Stimulated activated CD4-positive, alpha-beta T cell treated with anti-CD3 and anti-CD28 coated beads, Interleukin-4, amount 100 ng/mL, for 48 hours (primary cell): ENCODE measurements around the gene BMP6.
"Not testable (repeated sequence)": the region's sequence is repeated elsewhere in the genome, so short reads cannot be mapped to it uniquely, and the experiment has no call there.

Experiments
- DNase-seq, 2 donors: peaks; one replicate each; pipeline ENCODE4 v3.0.0-alpha.2; 2020; ENCODE audit warnings: low read depth in 2 of 2

BMP6 gene

DNA sequence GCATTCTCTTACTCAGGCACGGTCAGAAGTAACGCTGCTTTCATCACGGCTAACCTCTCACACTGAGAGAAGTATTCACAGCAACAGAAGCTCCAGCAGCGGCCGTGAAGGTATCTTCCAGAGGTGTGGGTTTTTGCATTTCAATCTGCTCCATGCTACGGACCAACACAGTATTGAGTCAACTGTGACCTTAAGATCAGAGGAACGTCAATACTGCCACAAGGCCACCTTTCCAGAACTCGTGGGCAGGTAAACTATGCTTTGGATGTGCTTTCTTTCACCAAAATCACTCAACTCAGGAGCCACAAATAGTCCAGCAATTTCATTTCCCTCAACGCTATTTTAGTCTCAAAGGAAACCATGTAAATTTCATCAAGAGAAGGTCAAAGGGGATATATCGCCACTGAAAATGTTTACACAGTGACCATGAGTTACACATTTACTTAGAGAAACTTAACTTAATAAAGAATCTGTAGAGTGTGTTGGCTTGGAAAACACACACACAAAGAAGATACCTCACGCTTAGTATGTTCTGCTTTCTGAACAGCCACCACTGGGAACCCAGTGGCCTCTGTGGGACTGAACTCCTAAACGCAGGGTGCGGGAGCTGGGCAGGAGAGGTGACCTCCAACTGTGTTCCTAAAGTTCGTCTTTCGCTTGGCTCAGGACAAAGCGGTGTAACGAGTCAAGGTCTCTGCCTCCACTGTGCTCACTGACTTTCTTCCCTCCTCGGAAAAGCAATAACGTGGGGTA lies 156.8 kb downstream of the BMP6 start:
- DNase-seq, result no peak

DNA sequence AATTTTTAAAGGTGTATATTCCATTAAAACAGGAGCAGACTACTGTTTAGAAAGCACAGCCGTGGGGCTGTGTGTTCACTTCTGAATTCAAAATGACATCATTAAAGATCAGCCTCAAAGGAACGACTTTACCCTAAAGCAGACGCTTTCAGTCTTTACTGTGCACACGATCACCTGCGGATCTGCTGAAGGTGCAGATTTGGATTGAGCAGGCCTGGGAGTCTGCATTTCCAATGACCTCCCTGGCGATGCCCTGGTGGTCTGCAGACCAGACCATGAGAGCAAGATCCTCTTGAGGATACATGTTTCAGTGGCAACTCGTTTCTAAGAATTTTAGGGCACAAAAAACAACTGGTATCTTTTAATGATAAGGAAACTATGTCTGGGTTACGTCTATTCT lies 157.5 kb downstream of the BMP6 start:
- no peak for DNase-seq

DNA sequence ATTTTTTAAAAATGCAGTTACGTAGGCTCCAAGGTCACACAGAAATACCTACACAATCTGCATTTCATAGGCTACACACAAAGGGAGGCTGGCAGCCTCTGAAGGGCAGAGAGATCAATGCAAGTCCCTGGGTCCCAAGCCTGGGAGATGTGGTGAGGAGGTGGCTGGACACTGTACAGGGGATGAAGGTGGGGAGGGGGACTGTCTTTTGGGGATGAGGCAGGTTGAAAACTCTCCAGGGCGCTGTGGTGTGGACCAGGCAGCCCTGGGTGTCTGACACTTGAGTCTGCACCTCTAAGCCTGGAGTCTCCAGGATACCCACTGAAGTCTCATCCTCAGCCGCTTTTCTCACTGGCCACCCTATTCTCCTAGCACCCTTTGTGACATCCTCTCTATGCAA lies 160.2 kb downstream of the BMP6 start:
- no peak for DNase-seq

DNA sequence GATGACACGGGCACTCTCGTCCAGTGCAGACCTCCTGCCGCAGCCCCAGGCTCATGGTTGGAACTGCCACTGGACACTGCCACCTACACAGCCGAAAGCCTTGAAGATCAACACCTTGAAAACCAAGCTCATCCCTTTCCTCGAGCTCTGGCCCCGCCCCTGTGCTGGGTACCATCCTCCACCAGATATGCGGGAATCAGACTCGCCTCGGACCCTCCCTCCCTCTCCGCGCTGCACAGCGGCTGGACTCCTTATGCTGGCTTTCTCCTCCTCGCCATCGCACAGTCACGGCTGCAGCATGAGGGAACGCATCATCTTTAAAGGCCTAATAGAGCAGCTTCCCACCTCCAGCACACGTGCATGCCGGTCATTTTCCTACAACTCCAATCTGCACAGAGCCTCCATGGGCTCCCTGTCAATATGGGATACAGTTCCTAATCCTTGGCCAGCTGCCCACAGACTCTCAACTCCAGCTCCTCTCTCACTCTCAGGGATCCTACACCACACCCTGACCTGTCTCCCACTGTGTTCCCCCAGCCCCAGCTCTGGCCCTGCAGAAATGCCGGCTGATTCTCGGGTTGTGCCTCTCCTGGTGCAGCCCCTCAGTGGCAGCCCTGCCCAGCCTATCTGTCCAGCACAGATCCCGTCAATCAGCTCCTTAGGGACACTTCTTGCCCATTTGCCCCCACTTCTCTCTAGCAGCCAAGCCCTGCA lies 161.5 kb downstream of the BMP6 start:
- no peak for DNase-seq

DNA sequence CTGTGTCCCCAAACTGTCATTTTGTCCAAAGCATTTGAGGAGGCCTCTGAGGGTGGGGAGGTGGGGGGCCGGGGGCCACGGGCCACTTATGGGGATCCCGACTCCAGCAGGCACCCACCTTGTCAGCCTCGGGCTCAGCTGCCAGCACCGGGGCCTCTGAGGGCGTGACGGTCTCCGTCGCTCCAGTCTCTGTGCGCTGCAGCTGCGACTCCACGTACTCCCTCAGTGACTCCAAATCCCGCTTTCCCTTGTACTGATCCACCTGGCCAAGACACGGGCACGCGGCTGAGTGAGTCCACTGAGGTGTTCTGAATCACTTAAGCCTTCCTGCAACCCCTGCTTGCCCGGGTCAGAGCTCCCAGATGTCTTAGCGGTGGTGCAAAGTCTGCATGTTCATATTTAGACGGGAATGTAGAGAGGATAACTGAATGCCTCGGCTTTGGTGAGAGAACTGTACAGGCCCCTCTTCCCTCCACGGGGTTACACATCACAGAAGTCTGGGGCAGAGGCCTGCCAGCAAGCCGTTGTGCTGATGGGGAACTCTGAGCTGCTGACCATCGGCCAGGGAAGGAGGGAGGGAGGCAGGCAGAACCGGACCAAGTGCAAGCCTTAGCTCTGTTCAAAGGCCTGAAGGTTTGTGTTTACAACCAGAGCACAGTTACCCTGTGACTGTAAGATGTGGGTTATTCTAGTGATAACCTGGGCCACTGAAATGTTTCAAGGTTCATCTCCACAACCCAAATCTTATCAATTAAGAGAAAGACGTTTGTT lies 162.9 kb downstream of the BMP6 start:
- DNase-seq, result no peak

DNA sequence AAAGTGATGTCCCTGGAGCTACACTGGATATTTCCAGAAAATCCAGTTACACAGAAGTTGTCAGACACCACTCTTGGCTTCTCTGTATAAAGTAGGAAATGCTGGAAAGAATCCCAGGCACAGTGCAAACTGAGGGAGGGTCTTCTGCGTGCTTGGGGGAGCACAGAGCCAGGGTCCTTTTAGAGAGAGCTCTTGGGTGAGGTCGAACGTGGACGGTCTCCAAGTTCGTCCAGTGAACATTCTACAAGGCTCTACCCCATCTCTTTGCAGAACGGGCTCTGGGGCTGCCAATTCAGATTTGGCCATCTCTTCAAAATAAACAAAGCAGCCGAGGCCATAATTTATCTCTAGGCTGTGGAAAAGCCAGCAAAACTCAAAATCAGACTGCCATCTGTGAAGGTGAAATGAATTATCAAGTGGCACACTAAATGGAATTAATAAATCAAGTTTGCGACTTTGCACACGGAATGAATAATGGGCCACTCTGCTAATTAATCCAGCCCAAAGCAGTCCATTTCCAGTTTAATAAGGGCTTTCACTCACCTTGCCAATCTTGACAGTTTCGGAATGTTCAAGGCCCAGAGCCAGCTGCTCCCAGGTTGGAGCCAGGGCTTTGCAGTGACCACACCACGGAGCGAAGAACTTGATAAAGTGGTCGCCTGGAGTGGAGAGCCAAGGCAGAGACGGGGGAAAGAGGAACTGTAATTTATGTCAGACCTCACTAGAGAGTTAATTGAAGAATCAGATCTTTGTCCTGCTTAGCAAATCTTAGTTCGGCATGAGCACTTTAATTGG lies 165.4 kb downstream of the BMP6 start:
- no peak for DNase-seq

DNA sequence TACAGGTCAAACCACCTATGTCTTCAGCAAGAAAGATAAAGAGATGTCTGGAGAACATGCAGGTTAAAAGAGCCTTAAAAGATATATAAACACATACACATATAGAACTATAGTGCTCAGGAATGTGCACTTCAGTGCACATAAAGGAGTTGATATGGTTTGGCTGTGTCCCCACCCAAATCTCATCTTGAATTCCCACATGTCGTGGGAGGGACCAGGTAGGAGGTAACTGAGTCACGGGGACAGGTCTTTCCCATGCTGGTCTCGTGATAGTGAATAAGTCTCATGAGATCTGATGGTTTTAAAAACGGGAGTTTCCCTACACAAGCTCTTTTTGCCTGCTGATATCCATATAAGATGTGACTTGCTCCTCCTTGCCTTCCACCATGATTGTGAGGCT lies 166.5 kb downstream of the BMP6 start:
- DNase-seq, result not testable (repeated sequence)

DNA sequence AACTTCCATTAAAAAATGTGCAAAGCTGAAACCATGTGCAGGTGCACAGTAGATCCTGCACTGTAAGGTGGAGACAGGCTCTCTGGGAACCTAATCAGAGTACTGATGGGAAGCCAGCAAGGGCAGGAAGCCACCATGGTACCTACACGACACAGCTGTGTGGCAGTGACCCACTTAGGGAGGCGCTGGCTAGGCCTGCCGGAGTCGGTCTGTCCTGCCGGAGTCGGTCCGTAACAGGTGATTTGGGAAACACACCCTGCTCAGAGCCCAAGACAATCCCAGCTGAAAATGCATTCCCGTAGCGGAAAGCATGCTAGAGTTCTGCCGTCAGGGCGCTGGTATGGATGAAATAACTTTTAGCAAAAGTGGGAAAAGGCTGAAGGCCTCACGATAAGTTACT lies 167.4 kb downstream of the BMP6 start:
- no peak for DNase-seq

DNA sequence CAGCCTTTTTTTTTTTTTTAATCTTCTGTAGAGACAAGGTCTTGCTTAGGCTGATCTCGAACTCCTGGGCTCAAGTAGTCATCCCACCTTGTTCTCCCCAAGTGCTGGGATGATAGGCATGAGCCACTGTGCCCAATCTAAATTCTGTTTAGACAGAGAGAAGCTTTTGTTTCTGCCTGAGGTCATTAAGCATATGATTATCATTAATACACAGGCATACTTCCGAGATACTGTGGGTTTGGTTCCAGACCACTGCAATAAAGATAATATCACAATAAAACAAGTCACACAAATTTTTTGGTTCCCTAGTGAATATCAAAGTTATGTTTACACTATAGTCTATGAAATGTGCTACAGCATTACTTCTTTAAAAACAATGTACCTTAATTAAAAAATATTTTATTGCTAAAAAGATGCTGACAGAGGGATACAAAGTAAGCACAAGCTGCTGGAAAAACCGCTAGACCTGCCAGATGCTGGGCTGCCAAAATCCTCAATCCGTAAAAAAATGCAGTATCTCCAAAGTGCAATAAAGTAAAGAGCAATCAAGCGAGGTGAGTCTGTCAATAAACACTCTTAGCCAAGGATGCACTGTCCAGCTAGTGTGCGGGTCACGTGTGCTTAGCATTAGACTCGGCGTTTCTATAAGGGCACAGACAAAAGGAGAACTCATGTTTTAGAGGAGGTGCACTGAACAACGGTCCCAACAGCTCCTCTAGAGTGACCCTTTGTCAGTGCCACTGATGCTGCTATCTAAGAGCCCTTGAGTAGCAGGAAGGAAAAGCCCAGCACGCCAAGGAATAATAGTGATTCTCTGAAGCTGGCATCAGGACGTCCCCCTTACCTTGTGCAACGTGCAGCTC lies 168.6 kb downstream of the BMP6 start:
- DNase-seq, result no peak

DNA sequence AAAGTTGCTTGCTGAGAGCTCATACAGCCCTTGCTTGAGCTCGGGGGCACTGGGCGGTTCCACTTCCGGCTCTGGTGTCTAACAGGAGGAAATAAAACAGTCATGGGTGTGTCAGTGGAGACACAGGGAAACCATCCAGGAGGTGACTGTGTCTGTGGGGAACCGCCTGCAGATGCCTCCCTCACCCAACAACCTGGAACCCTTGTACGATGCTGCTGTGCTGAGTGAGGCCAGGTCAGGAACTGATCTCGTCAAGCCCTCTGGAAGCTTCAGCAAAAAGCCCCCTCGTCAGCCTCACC lies 169.2 kb downstream of the BMP6 start:
- no peak for DNase-seq

DNA sequence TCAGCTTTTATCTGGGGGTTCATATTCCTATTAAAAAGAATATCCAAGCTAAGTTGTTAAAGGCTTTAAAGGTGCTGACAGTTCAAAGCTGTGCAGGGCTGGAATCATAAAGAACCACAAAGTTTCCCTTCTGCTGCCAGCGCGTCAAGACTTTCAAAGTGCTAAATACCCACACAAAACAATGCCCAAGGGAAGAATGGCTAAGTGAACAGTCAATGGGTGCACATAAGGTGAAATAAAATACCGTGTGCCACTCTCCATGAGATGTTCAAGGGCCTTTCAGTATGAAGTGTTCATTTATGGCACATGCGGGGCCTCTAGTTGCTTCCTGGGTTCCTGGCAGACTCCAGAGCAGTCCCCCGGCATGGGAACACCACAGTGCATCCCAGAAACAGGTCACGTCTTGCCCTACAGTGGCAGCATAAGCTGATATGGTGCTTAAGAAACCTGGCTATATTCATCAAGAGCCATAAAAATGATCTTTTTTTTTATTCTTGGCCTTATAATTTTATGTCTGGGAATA lies 170.6 kb downstream of the BMP6 start:
- DNase-seq, result no peak

DNA sequence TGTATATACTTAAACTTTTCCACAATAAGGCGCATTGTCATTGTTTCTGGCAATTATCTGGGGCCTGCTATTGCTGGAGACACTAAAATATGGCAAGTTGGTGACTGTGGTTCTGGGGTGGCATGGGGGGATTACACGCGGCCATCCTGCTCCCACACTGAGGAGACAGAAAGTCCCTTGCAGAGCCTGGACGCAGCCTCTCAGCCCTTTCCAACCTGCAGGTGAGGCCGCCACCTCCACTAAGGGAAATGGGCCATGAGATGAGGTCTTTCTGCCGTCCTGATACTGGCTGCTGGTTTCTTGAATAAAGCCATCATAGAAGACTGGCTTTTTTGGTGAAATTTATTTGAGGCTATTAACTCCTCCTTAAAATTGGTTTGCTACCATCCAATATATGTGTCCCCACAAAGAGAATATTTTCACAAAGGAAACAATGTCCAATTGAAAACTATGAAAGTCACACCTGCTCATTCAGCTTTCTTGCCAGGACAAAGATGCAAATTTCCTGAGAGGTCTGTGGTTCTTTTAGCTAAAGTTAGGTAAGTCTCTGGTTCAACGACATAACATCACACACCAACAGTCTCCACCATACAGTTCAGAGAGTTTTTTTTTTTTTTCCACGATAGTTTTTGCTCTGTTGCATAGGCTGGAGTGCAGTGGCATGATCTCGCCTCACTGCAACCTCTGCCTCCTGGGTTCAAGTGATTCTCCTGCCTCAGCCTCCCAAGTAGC lies 171.7 kb downstream of the BMP6 start:
- no peak for DNase-seq

DNA sequence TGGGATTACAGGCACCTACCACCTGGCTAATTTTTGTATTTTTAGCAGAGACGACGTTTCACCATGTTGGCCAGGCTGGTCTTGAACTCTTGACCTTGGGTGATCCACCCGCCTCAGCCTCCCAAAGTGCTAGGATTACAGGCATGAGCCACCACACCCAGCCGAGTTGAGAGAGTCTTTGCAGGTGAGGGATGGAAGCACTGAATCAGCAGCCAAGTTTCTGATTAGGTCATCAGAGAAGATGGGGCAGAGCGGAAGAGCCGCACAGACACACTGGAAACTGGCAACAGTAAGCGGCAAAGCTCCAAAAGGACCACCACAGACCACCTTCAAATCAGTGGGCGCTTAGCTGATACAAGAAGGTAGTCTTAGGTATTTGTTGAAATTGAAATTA lies 172.3 kb downstream of the BMP6 start:
- DNase-seq, result not testable (repeated sequence)

DNA sequence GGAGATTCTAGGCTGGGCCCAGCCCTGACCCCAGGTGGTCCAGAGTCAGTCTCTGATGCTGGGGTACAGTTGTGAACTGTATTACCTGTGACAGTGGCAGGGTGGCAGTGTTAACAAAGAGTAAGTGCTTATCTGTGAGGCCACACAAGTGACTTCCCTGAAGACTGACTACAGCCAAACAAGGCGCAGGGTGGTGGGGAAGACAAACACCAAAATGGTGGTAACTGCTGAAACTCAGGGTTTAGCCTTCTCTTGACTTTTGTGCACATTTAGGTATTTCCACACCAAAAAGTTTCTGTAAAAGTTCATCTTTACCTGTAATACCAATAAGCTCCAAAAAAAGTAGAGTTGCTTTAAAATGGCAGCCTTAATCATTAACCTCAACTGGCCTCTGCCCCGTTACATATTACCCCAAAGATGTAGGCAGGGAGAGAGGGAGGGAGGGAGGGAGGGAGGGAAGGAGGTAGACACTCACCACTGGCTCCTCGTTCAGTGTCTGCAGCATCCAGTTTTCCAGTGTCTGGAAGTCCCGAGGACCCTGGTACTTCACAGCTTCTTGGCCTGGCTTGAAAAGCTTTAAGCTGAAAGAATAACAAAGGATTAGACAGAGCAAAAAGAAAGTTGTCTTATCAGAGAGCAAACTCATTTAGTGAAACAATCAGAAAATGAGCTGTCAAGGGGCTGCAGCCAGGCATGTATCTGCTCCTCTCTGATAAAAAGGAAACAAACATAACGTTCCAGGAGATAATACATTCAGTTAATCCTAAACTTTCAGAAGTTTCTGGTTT lies 173.4 kb downstream of the BMP6 start:
- DNase-seq, result no peak

DNA sequence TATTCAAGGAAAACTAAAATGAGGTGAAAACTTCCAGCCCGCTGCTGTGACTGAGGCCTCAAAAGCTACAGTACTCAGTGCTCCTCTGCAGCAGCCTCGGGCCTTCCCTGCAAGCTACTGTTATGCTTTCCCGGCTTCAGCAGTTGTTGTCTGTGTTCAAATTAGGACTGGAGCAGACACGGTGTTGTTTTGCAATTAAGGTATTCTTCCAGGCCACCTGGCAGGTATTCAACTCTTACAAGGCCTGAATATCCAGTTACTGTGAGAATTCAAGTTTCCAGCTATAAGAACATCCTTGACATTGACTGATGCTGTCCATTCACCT lies 174.0 kb downstream of the BMP6 start:
- DNase-seq, result no peak

DNA sequence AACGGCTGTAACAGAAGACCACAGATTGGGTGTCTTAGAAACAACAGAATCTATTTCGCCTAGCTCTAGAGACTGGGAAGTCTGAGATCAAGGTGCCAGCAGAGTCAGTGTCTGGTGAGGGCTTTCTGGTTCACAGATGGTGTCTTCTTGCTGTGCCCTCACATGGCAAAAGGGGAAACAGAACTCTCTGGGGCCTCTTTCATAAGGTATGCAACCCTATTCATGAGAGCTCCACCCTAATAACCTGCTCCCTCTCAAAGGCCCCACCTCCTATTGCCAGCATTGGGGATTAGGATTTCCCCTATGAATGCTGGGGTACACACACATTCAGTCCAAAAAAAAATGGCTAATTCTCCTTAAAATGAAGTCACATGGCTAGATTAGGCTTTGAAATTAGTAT lies 174.7 kb downstream of the BMP6 start:
- DNase-seq, result no peak

DNA sequence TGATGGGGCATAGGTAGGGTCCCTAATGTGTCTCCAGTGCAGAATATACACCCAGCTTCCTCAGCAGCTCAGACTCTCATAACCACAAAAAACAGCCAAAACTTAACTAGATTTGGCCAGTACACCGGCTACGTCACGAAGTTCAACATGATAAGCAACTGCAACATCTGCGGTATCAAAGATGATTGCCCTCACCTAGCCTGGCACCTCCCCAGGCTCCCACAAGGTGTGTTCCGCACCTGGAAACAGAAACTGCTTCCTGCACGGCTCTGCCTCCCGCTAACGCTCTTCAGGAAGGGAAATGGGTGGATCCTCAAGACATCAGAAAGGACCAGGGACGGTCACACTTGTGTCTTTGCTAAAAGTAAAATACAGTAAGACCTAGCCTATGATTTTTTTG lies 175.2 kb downstream of the BMP6 start:
- no peak for DNase-seq

DNA sequence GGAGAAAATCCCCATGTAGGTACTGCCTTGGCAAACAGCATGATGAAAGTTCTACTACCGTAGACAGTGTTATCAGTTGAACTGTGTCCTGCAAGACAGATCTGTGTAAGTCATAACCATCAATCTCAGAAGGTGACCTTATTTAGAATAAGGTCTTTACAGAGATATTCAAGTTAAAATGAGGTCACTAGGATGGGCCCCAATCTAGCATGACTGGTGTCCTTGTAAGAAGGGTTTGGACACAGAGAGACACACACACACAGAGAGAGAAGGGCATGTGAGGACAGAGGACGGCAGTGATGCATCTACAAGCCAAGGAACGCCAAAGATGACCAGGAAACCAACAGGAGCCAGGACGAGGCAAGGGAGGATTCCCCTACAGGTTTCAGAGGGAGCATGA lies 175.9 kb downstream of the BMP6 start:
- no peak for DNase-seq

DNA sequence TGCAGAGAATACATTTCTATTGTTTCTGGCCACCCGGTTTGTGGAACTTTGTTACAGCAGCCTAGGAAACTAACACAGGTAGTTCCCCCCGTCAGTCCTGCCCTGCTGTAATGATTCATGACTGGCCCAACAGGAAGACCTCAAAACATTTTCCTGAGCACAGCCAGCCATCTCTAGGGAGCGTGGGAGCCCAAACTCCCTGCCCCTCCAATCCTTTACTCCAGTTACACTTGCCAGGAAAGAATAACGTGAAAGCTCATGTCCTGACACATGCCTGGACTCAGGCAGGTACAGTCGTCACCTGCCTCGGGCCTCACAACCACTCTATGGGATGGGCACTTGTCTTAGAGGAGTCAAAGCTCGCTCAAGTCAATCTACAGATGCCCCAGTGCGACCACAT lies 176.3 kb downstream of the BMP6 start:
- no peak for DNase-seq

DNA sequence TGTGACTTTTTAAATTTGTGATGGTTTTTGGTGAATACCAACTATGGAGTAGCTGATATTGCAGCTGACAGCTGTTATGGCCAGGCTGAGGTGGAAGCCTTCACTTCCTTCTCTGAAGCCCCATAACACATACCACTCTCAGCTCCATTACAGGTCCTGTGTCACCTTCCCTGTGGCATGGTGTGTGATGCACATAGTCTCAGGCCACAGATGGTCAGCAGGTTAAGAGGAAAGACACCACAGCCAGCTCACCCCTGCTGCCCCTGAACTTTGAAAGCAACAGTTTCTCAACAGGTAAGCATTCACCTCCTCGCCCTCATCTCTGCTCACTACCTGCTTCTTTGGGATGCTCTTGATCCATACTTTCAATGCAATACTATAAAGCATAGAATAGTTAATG lies 177.0 kb downstream of the BMP6 start:
- DNase-seq, result no peak
